Measurements from ENCODE around the gene HOXD9. TPM values are rescaled to one million over a fixed set of nuclear protein-coding genes. Genes with fewer than 3 reads are reported as not detected.

Gene HOXD9
- total RNA-seq, 6 donors from 2014 or later, result 0.40 to 1.2 TPM; not detected in 4

GRCh38 chr2:176095421-176095820 lies 27.1 kb upstream of the HOXD9 start:
- ATAC-seq (ENCODE audit: low FRiP score in 2 of 2) (no peak), DNase-seq (no peak)
- Histone ChIP-seq H3K4me3 (no peak overlapping the region), H3K27me3 (peaks cover 0 to 98% (median 57%) of the 10 kb centered on the region in 4 donors), H3K27ac (no peak overlapping the region), H3K4me1 (peaks cover 30 to 51% (median 33%) of the 10 kb centered on the region in 4 donors), H3K9me3 (no peaks in the 10 kb centered on the region), H3K36me3 (no peaks in the 10 kb centered on the region)
- WGBS, 2 donors, result 17 to 18% methylated on average over 5 of the region's 5 CpGs
- TF ChIP-seq POLR2AphosphoS5 (IDR thresholded peaks at IDR 0.05), result no peak
- no peak for TF ChIP-seq CTCF (IDR thresholded peaks at IDR 0.05)
- no peak for TF ChIP-seq EP300 (IDR thresholded peaks at IDR 0.05)

- peak overlapping the region in 3 of 4 donors; percentile 31 to 52 (median 41) for H3K4me3 ChIP-seq
- H3K36me3 ChIP-seq, result no peaks in the 10 kb centered on the region
- DNase-seq, result no peak
Observed at GRCh38 chr2:176096243-176096985, 26.1 kb upstream of the HOXD9 start.

GRCh38 chr2:176096986-176097819 lies 25.3 kb upstream of the HOXD9 start:
- Histone ChIP-seq H3K4me3 (peak overlapping the region; percentile 30 to 52 (median 36)), H3K4me1 (peaks cover 27 to 49% (median 33%) of the 10 kb centered on the region in 4 donors), H3K27ac (no peak overlapping the region), H3K36me3 (no peaks in the 10 kb centered on the region), H3K27me3 (peaks cover 0 to 96% (median 62%) of the 10 kb centered on the region in 4 donors), H3K9me3 (no peaks in the 10 kb centered on the region)
- peak; percentile 74 to 86 for ATAC-seq (ENCODE audit: low FRiP score in 2 of 2)
- 1 to 2% methylated on average over 20 to 42 of the region's 45 CpGs for whole genome bisulfite sequencing, 2 donors
- peak; percentile 66 to 90 for DNase-seq
- TF ChIP-seq POLR2A (IDR thresholded peaks at IDR 0.05), result no peak
- TF ChIP-seq CTCF (IDR thresholded peaks at IDR 0.05), result peak; percentile 67 to 90 (median 78)

More at GRCh38 chr2:176096243-176096985, 26.1 kb upstream of the HOXD9 start:
- WGBS, 2 donors, result 11 to 12% methylated on average over 16 of the region's 16 CpGs
- ATAC-seq (ENCODE audit: low FRiP score in 2 of 2), result no peak
- Histone ChIP-seq H3K27ac (no peak overlapping the region), H3K9me3 (no peaks in the 10 kb centered on the region), H3K4me1 (peaks cover 30 to 54% (median 33%) of the 10 kb centered on the region in 4 donors), H3K27me3 (peaks cover 0 to 99% (median 62%) of the 10 kb centered on the region in 4 donors)
- no peak for TF ChIP-seq CTCF (IDR thresholded peaks at IDR 0.05)
- TF ChIP-seq EP300 (IDR thresholded peaks at IDR 0.05), result no peak

DNA sequence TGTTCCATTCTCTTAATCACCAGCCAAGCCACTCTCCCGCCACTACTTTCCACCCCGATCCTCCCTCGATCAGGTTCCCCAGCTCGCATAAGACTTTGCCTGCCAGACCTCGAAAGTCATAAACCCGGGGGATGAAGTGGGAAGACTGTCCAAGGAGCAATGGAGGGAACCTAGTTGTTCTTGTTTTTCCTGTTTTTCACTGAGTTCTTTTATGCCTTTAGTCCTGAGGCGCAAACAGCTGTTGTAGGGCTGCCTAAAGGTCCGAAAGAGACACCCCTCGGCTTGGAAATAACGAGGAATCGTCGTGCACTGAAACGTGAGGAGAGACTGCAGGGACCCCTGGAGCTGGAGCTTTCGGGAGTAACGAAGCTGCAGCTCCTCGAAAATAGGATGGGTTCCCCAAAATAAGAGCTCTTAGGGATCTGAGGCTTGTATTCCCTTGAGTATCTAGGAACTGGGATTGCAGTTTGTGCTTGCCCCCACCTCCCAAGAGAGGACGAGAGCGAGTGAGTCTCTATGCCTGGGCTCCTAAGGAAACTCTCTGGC lies 24.6 kb upstream of the HOXD9 start:
- Histone ChIP-seq H3K9me3 (no peaks in the 10 kb centered on the region), H3K36me3 (no peaks in the 10 kb centered on the region), H3K27me3 (peaks cover 0 to 96% (median 59%) of the 10 kb centered on the region in 4 donors), H3K4me1 (peaks cover 24 to 42% (median 27%) of the 10 kb centered on the region in 4 donors), H3K27ac (no peak overlapping the region), H3K4me3 (peak overlapping the region in 3 of 4 donors; percentile 31 to 52 (median 41))
- WGBS, 2 donors, result 4% methylated on average over 16 to 18 of the region's 18 CpGs
- TF ChIP-seq EP300 (IDR thresholded peaks at IDR 0.05) (no peak), CTCF (IDR thresholded peaks at IDR 0.05) (no peak), POLR2AphosphoS5 (IDR thresholded peaks at IDR 0.05) (no peak), POLR2A (IDR thresholded peaks at IDR 0.05) (no peak)
- no peak for ATAC-seq (ENCODE audit: low FRiP score in 2 of 2)
- no peak for DNase-seq
